Keratinocyte (primary cell): ENCODE measurements around the gene ZNF354B. TPM values are rescaled to one million over a fixed set of nuclear protein-coding genes. Genes with fewer than 3 reads are reported as not detected.
"Not testable (repeated sequence)": the region's sequence is repeated elsewhere in the genome, so short reads cannot be mapped to it uniquely, and the experiment has no call there.

Experiments
- DNase-seq: peaks from one replicate; pipeline ENCODE4 v3.0.0-alpha.2; 2011; ENCODE audit warnings: low read depth, missing footprints, low spot score
- FAIRE-seq: peaks from 2 replicates; lab custom pipeline; 2011; peaks lifted over from hg19 to GRCh38; lab: Jason Lieb, UNC
- H2AFZ ChIP-seq: 2 replicates; pipeline ENCODE4 v1.6.0; 2012; ENCODE audit warnings: low read length, control low read depth, inconsistent platforms; ENCODE audit not compliant: control insufficient read depth
- H3K27ac ChIP-seq: 2 replicates; pipeline ENCODE4 v1.5.1; 2011; ENCODE audit warnings: low read length; ENCODE audit not compliant: control insufficient read depth, insufficient read depth
- H3K27me3 ChIP-seq: 3 replicates; pipeline ENCODE4 v1.6.0; 2011; ENCODE audit warnings: low read length; ENCODE audit not compliant: control insufficient read depth, insufficient read depth; ENCODE audit errors: extremely low read depth
- H3K36me3 ChIP-seq, 2 experiments: 2 replicates in 1 of 2; 3 replicates in 1 of 2; pipeline ENCODE4 v1.5.1; 2011; ENCODE audit warnings: low read length in 2 of 2, mild to moderate bottlenecking in 1 of 2; ENCODE audit not compliant: control insufficient read depth in 2 of 2, insufficient read depth in 2 of 2; ENCODE audit errors: extremely low read depth in 1 of 2
- H3K4me1 ChIP-seq: 3 replicates; pipeline ENCODE4 v1.5.1; 2011; ENCODE audit warnings: low read length; ENCODE audit not compliant: control insufficient read depth, insufficient read depth; ENCODE audit errors: extremely low read depth
- H3K4me2 ChIP-seq: 3 replicates; pipeline ENCODE4 v1.6.0; 2011; ENCODE audit warnings: low read depth, low read length; ENCODE audit not compliant: control insufficient read depth, insufficient read depth; ENCODE audit errors: extremely low read depth
- H3K4me3 ChIP-seq, 3 experiments: fragments of 200-600 bp in 1 of 3; sonication (generic) in 1 of 3; 2 replicates in 2 of 3; 3 replicates in 1 of 3; pipeline ENCODE4 v1.5.1; 2011 to 2016; ENCODE audit warnings: low read length in 3 of 3, mild to moderate bottlenecking in 3 of 3, control low read depth in 2 of 3, inconsistent platforms in 1 of 3, low read depth in 1 of 3, mixed read lengths in 1 of 3, mixed run types in 1 of 3, moderate library complexity in 1 of 3; ENCODE audit not compliant: control insufficient read depth in 2 of 3, insufficient read depth in 2 of 3; ENCODE audit errors: extremely low read depth in 1 of 3
- H3K79me2 ChIP-seq: 2 replicates; pipeline ENCODE4 v1.6.0; 2012; ENCODE audit warnings: low read length; ENCODE audit not compliant: control insufficient read depth, insufficient read depth
- H3K9ac ChIP-seq: 3 replicates; pipeline ENCODE4 v1.6.0; 2011; ENCODE audit warnings: low read length; ENCODE audit not compliant: control insufficient read depth, insufficient read depth; ENCODE audit errors: extremely low read depth
- H3K9me1 ChIP-seq: 3 replicates; pipeline ENCODE4 v1.6.0; 2011; ENCODE audit warnings: low read length; ENCODE audit not compliant: control insufficient read depth, insufficient read depth; ENCODE audit errors: extremely low read depth
- H3K9me3 ChIP-seq: 2 replicates; pipeline ENCODE4 v1.5.1; 2012; ENCODE audit warnings: low read depth, low read length; ENCODE audit not compliant: control insufficient read depth
- H4K20me1 ChIP-seq: 3 replicates; pipeline ENCODE4 v1.6.0; 2011; ENCODE audit warnings: low read length; ENCODE audit not compliant: control insufficient read depth, insufficient read depth; ENCODE audit errors: extremely low read depth
- CTCF ChIP-seq, 3 experiments: IDR thresholded peaks in 1 of 3; conservative IDR thresholded peaks in 1 of 3; optimal IDR thresholded peaks in 1 of 3; 2 replicates in 2 of 3; 3 replicates in 1 of 3; pipeline versions ENCODE3 to v1.5.1; 2011; ENCODE audit warnings: low read length in 3 of 3, mild to moderate bottlenecking in 3 of 3, moderate library complexity in 2 of 3, control low read depth in 1 of 3, inconsistent platforms in 1 of 3; ENCODE audit not compliant: insufficient read depth in 2 of 3; ENCODE audit errors: extremely low read depth in 1 of 3
- EZH2 ChIP-seq: IDR thresholded peaks from one replicate; pipeline ENCODE4 v1.6.1; 2012; ENCODE audit warnings: inconsistent platforms, mild to moderate bottlenecking, low read length, moderate library complexity
- dilution Hi-C: fragments of 300-500 bp; cut with MboI; formaldehyde crosslinking; loops from one replicate; pipeline ENCODE4 v1.7.0; 2020; ENCODE audit warnings: low sequenced_read_pairs; ENCODE audit not compliant: extremely low pct_ligation_motif_present
- polyA plus RNA-seq, 5 experiments: library from polyadenylated mRNA; depleted of rRNA in 3 of 5; stranded (reverse) in 3 of 5; stranded (forward) in 1 of 5; unstranded in 1 of 5; fragments of >200 nt; gene quantifications; 1 replicate in 1 of 5; 2 replicates in 3 of 5; 3 replicates in 1 of 5; pipeline versions ENCODE4 v1.2.1 to v1.2.3, GENCODE V29; 2011 to 2012; ENCODE audit warnings: missing spikeins in 2 of 5, low read depth in 1 of 5, low replicate concordance in 1 of 5

The ZNF354B gene
- polyA plus RNA-seq, 1 donor (not counting 4 experiments of a cell fraction or from before 2014, with no cell fraction given) = 10.2 TPM

GRCh38 chr5:178832618-178833201 is 27.0 kb upstream of the ZNF354B start:
- no peak overlapping the region for H3K9ac ChIP-seq
- dilution Hi-C loops = no loop called here

GRCh38 chr5:178836628-178837027 is 23.1 kb upstream of the ZNF354B start:
- Histone ChIP-seq H3K9me3 (no peaks in the 10 kb centered on the region), H3K9me1 (no peaks in the 10 kb centered on the region), H3K4me2 (no peak overlapping the region), H2AFZ (no peak overlapping the region), H3K27ac (no peak overlapping the region), H3K4me1 (no peaks in the 10 kb centered on the region), H3K79me2 (no peaks in the 10 kb centered on the region), H3K4me3 (no peak overlapping the region), H4K20me1 (no peaks in the 10 kb centered on the region), H3K9ac (no peak overlapping the region), H3K27me3 (no peaks in the 10 kb centered on the region), H3K36me3 (no peaks in the 10 kb centered on the region)
- no peak for DNase-seq
- no peak for FAIRE-seq
- no peak for TF ChIP-seq EZH2
- no peak for TF ChIP-seq CTCF (optimal IDR thresholded peaks at IDR 0.05 in 1 of 3, IDR thresholded peaks at IDR 0.05 in 1 of 3, conservative IDR thresholded peaks at IDR 0.05 in 1 of 3; ENCODE audit: extremely low read depth in 1 of 3, insufficient read depth in 2 of 3, low read length in 3 of 3)
- dilution Hi-C loops = no loop called here

More at GRCh38 chr5:178832618-178833201, 27.0 kb upstream of the ZNF354B start:
- H2AFZ ChIP-seq = no peak overlapping the region
- H3K4me1 ChIP-seq = no peaks in the 10 kb centered on the region
- no peaks in the 10 kb centered on the region for H4K20me1 ChIP-seq
- no peaks in the 10 kb centered on the region for H3K9me1 ChIP-seq
- no peak for TF ChIP-seq EZH2
- TF ChIP-seq CTCF (optimal IDR thresholded peaks at IDR 0.05 in 1 of 3, IDR thresholded peaks at IDR 0.05 in 1 of 3, conservative IDR thresholded peaks at IDR 0.05 in 1 of 3; ENCODE audit: extremely low read depth in 1 of 3, insufficient read depth in 2 of 3, low read length in 3 of 3) = no peak
- no peaks in the 10 kb centered on the region for H3K36me3 ChIP-seq
- no peaks in the 10 kb centered on the region for H3K9me3 ChIP-seq
- no peak for DNase-seq
- no peak overlapping the region for H3K27ac ChIP-seq
- FAIRE-seq = no peak
- no peaks in the 10 kb centered on the region for H3K79me2 ChIP-seq
- no peak overlapping the region for H3K4me2 ChIP-seq
- H3K27me3 ChIP-seq = no peaks in the 10 kb centered on the region
- H3K4me3 ChIP-seq = no peak overlapping the region

- H3K9me1 ChIP-seq, H3K9me3 ChIP-seq, FAIRE-seq, H3K36me3 ChIP-seq, H3K9ac ChIP-seq, H2AFZ ChIP-seq, H3K4me2 ChIP-seq, H3K27ac ChIP-seq, dilution Hi-C loops, H3K27me3 ChIP-seq, H4K20me1 ChIP-seq, H3K4me3 ChIP-seq, H3K4me1 ChIP-seq, H3K79me2 ChIP-seq, DNase-seq: not testable (repeated sequence)
These were observed 20.9 kb upstream of the ZNF354B start for GRCh38 chr5:178838695-178839318.
